Activated CD4-positive, CD25-positive, alpha-beta regulatory T cell treated with anti-CD3 and anti-CD28 coated beads, Interleukin-2, amount 50 U/mL, for 16 hours (primary cell): ENCODE results near the gene LPP.
"Not testable (repeated sequence)": the region's sequence is repeated elsewhere in the genome, so short reads cannot be mapped to it uniquely, and the experiment has no call there.

ENCODE experiments used
- DNase-seq: peaks from one replicate; pipeline ENCODE4 v3.0.0-alpha.2; 2020; ENCODE audit warnings: low read depth, low spot score

LPP gene, protein sequence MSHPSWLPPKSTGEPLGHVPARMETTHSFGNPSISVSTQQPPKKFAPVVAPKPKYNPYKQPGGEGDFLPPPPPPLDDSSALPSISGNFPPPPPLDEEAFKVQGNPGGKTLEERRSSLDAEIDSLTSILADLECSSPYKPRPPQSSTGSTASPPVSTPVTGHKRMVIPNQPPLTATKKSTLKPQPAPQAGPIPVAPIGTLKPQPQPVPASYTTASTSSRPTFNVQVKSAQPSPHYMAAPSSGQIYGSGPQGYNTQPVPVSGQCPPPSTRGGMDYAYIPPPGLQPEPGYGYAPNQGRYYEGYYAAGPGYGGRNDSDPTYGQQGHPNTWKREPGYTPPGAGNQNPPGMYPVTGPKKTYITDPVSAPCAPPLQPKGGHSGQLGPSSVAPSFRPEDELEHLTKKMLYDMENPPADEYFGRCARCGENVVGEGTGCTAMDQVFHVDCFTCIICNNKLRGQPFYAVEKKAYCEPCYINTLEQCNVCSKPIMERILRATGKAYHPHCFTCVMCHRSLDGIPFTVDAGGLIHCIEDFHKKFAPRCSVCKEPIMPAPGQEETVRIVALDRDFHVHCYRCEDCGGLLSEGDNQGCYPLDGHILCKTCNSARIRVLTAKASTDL

GRCh38 chr3:188154014-188154808 is at the start of gene LPP:
Gene LPP (plus strand): TSS chr3:188154157. CDS start chr3:188406121, 251,964 bp downstream.
- peak; percentile 56 for DNase-seq

GRCh38 chr3:188106006-188106405 is 48.0 kb upstream of the LPP start:
- DNase-seq = no peak

- no peak for DNase-seq
Observed at GRCh38 chr3:188106454-188106853, 47.5 kb upstream of the LPP start.

DNA sequence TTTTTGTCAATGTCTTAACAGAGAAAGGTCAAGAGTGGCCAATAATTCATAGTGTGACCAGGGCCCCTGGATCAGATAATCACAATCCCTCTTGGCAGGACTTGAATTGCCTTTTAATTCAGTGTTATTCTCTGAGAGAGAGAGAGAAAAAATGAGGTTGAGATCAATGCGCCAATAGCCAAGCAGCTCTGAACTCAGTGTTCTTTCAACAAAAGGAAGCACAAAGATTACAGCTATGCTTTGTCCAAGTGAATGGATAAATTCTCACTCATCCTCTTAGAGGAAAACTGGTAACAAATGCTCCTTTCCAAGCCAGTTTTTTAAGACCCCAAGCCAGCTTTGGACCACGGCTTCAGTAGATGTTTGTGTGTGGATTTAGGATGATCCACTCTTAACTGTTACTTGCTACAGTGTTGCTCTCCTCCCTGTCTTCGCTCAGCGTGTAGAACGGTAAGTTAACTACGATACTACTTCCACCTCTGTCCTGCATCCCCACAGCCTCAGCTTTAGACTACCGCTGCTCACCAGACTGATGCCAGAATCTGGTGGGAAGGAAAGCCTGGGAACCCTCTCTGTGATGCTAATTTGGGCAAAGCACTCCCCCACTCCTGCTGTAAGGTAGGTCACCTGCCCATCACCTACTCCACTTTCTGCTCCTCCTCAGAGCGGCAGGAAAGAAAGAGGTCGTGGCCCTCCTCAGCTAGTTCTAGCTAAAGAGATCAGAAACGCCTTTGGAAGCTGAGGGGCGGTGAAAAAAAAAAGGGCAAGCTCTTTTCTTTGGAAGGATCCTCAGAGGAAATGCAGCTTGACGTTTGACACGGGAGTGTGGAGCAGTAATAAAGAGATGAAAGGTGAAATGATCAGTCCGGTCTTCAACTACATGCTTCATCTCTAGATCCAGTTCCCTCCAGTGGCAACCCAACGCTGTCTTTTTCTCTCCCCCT is 46.8 kb upstream of the LPP start:
- DNase-seq = no peak

- no peak for DNase-seq
Observed at GRCh38 chr3:188108703-188109412, 45.1 kb upstream of the LPP start.

GRCh38 chr3:188111002-188111584 is 42.9 kb upstream of the LPP start:
- no peak for DNase-seq

GRCh38 chr3:188113756-188114155 is 40.2 kb upstream of the LPP start:
- DNase-seq = no peak

GRCh38 chr3:188119846-188120245 is 34.1 kb upstream of the LPP start:
- no peak for DNase-seq

GRCh38 chr3:188122571-188123169 is 31.3 kb upstream of the LPP start:
- DNase-seq = no peak

DNA sequence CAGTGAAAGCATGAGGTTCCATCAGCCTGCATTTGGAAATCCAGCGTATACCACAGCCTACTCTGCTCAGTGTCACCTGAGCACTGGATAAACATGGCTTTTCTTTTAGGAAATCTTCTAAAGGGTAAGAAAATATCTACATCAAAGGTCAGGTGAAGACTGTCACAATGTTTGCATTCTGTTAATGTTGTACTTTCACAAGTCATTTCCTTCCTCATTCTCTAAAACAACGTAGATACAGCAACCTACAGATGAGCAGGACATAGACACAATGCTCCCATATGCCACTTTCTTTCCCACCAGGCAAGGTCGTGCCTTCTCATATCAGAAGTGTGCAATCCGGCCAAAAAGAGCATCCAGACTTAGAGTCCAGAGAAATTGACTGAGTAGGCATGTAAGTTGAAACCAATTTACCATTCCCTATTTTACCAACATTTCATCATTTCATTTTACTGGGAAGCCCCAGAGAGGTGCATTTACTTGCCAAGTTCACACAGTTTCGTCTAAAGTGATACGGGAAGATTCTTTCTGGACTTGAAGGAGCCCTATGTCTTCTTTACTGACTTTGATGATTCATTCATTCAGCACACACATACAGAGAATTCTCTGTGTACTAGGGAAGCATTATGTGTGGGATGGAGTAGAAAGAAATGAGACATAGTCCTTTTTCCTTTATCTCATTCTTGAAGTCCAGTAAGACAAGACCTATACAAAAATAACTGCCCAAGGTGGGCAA is 30.6 kb upstream of the LPP start:
- no peak for DNase-seq

DNA sequence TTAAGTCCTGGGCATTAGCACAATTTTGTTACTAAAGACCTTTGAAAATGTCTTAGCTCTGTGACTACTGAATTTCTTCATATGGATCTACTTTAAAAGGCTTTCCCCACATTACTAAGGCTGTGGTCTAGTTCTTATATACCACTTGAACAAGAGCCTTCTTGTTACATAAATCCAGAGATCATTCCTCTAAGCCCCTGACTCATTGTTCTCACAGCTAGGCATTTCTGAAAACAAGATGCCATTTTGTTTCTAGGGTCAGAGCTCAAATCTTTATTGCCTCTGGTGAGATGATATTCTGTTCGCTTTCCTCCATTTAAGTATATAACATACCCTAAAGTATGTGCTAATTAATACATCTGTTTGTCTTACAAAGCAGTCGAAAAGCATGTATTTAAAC is 29.8 kb upstream of the LPP start:
- DNase-seq = no peak

DNA sequence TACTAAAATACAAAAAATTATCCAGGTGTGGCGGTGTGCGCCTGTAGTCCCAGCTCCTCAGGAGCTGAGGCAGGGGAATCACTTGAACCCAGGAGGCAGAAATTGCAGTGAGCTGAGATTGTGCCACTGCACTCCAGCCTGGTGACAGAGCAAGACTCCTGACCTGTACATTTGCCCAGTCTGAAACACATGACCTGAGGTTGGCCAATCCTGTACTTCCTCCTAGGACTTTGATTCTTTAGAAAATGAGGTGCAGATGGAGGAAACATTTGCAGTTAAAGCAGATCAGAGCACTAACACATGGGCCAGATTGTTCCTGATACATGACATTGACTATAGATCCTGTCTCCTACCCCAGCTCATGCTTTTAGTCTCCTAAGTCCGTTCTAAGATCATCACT is 28.9 kb upstream of the LPP start:
- no peak for DNase-seq

- DNase-seq = no peak
Observed at GRCh38 chr3:188126276-188126675, 27.7 kb upstream of the LPP start.

- no peak for DNase-seq
Observed at GRCh38 chr3:188126934-188127333, 27.0 kb upstream of the LPP start.

DNA sequence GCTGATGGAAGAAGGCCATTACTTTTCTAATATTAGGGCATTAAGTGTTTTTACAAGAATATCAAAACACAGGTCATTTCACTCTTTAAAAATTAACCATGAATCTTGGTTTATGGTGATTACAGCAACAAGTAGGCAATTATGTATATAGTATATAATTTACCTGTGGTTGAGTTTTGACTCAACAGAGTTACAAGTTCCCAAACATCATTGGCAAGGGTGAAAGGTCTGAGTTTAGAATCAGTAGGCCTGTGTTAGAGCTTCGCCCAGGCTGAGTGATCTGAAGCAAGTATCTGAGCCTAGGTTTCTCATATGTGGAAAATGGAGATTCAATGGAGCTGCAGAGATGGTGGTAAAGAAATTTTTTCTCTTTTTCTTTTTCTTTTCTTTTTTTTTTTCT is 25.1 kb upstream of the LPP start:
- DNase-seq = no peak

DNA sequence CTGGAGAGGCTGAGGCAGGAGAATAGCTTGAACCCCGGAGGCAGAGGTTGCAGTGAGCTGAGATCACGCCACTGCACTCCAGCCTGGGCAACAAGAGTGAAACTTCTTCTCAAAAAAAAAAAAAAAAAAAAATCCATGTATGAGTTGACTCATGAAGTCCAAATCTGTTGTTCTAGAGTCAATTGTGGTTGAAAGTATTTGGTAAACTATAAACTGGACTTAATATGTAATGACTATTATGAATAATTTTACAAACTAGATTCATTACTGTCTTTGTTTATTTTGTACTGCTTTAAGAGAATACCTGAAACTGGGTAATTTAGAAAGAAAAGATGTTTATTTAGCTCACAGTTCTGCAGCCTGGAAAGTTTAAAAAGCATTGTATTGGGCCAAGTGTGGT is 22.9 kb upstream of the LPP start:
- DNase-seq = not testable (repeated sequence)

DNA sequence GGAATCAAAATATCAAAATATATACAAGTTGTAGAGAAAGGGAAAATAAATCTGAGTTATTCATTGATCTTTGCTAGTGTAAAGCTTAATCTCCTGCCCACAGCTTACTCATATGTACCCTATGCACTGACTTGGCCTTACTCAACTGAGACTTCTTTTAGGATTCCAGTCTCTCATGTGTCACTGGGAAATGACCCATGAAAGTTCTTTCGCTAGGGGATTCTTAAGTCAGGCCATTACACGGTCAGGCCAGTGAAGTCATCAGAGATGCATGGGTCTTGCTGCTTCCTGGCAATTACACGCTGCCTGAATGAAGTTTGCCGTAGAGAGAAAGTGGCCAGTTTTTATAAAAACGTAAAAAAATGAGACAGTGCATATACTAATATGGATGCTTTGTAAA is 20.7 kb upstream of the LPP start:
- no peak for DNase-seq

DNA sequence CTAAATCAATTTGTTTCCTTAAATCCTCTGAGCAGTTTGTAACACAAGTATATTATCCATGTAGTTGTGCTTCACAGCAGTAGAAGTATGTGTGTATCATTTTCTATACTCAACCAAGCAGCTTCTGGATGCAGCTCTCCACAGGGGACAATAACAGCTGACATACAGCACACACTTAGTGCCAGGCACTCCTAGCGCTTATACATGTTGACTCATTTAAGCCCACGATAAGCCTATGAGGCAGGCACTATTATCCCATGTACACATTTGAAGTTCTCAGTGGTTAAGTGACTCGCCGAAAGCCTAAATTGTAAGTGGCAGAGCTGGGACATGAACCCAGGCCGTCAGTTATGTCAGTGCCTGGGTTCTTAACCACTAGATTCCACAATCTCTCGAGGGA is 20.3 kb upstream of the LPP start:
- no peak for DNase-seq

DNA sequence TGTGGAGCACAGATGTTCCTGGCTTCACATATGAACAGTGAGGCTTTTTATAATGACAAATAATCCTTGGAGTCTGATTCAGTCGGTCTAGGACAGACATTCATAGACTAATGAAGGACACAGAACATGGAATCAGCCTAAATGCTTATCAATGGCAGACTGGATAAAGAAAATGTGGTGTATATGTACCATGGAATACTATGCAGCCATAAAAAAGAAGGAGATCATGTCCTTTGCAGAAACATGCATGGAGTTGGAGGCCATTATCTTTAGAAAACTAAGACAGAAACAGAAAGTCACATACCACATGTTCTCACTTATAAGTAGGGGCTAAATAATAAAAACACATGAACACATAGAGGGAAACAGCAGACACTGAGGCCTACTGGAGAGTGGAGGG is 19.9 kb upstream of the LPP start:
- no peak for DNase-seq
